Gastroesophageal sphincter (tissue), 4 donors: ENCODE data around the gene NPPB. TPM values are rescaled to one million over a fixed set of nuclear protein-coding genes. Genes with fewer than 3 reads are reported as not detected.

Experiments
- ATAC-seq: fragments of 150-250 bp; one replicate; pipeline ENCODE4 v1.9.1; 2016; ENCODE audit warnings: mild to moderate bottlenecking, moderate library complexity
- H3K27ac ChIP-seq, 4 donors: fragments of 200-600 bp; sonication (generic) in 3 of 4; 1 replicate in 3 of 4; 2 replicates in 1 of 4; pipeline ENCODE4 v1.5.1; 2016 to 2019
- H3K27me3 ChIP-seq: fragments of 200-600 bp; sonication (generic); one replicate; pipeline ENCODE4 v1.5.1; 2019
- H3K36me3 ChIP-seq, 2 donors: fragments of 200-600 bp; sonication (generic); one replicate each; pipeline ENCODE4 v1.5.1; 2019; ENCODE audit warnings: control low read depth in 1 of 2
- H3K4me1 ChIP-seq, 3 donors: fragments of 200-600 bp; sonication (generic); 1 replicate in 2 of 3; 2 replicates in 1 of 3; pipeline ENCODE4 v1.5.1; 2016 to 2019; ENCODE audit warnings: control low read depth in 2 of 3
- H3K4me3 ChIP-seq, 2 donors: fragments of 200-600 bp; sonication (generic); one replicate each; pipeline ENCODE4 v1.5.1; 2019; ENCODE audit warnings: mild to moderate bottlenecking in 1 of 2, moderate library complexity in 1 of 2
- H3K9me3 ChIP-seq, 3 donors: fragments of 200-600 bp; sonication (generic); one replicate each; pipeline ENCODE4 v1.5.1; 2017 to 2019; ENCODE audit warnings: control low read depth in 2 of 3
- CTCF ChIP-seq, 4 experiments: fragments of 200-600 bp in 2 of 4; fragments of 450-650 bp in 2 of 4; sonication (generic) in 1 of 4; IDR thresholded peaks; one replicate each; pipeline ENCODE4 v1.5.1; 2017 to 2019; ENCODE audit warnings: antibody characterized with exemption in 4 of 4, mild to moderate bottlenecking in 2 of 4, moderate library complexity in 2 of 4
- EP300 ChIP-seq: sonication (generic); formaldehyde crosslinking; IDR thresholded peaks from one replicate; pipeline ENCODE4 v1.6.1; 2017; ENCODE audit warnings: antibody characterized with exemption, mild to moderate bottlenecking
- POLR2A ChIP-seq, 2 donors: fragments of 450-650 bp; IDR thresholded peaks; one replicate each; pipeline ENCODE4 v1.6.1; 2017; ENCODE audit warnings: antibody characterized with exemption in 2 of 2, mild to moderate bottlenecking in 2 of 2, moderate library complexity in 1 of 2
- POLR2AphosphoS5 ChIP-seq: sonication (generic); formaldehyde crosslinking; IDR thresholded peaks from one replicate; pipeline ENCODE4 v1.6.1; 2017; ENCODE audit warnings: antibody characterized with exemption
- WGBS, 2 donors: methylation state at CpG; one replicate each; pipeline ENCODE4 v1.1.5; 2018; ENCODE audit warnings: low coverage in 1 of 2; 5-methylcytosine and 5-hydroxymethylcytosine counted together
- total RNA-seq, 4 donors: library from RNA; depleted of rRNA; stranded (reverse); fragments of >200 nt; gene quantifications; one replicate each; pipeline ENCODE4 v1.1.0, GENCODE V29; 2016

The NPPB gene
- total RNA-seq, 4 donors from 2014 or later = not detected

DNA sequence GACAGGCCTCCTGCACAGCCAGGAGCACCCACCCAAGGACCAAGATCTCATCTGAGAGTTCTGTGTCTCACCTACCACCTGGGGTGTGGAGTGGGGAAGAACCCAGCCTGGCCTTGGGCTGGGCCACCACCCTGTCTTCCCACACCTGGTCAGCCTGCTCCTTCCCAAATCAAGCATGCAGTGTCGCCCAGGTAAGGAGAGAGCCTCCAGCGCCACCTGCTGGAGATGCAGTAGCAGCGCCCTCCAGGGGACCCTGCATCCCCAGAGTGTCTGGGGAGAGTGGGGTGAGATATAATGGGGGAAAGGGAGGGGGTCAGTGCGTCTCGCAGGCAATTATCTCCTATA, 35.1 kb upstream of the NPPB start:
- H3K4me1 ChIP-seq = no peaks in the 10 kb centered on the region
- H3K27ac ChIP-seq = no peak overlapping the region
- TF ChIP-seq CTCF (IDR thresholded peaks at IDR 0.05) (peak in 3 of 4 experiments; percentile 62 to 86 (median 64)), EP300 (no peak)
- ATAC-seq = peak; percentile 60
- no peak overlapping the region for H3K4me3 ChIP-seq
- no peaks in the 10 kb centered on the region for H3K9me3 ChIP-seq
- peaks cover 77% of the 10 kb centered on the region for H3K27me3 ChIP-seq
- no peaks in the 10 kb centered on the region for H3K36me3 ChIP-seq
- WGBS, 2 donors = 0% methylated on average over 1 of the region's 5 CpGs; no CpG with 5 or more reads in 1 of the 2 donors

GRCh38 chr1:11891433-11892186, 32.9 kb upstream of the NPPB start:
- Histone ChIP-seq H3K36me3 (no peaks in the 10 kb centered on the region), H3K27me3 (peaks cover 65% of the 10 kb centered on the region), H3K4me3 (no peak overlapping the region), H3K4me1 (no peaks in the 10 kb centered on the region), H3K9me3 (no peaks in the 10 kb centered on the region), H3K27ac (no peak overlapping the region)
- no peak for TF ChIP-seq POLR2A (IDR thresholded peaks at IDR 0.05)
- no peak for TF ChIP-seq CTCF (IDR thresholded peaks at IDR 0.05)
- no peak for TF ChIP-seq POLR2AphosphoS5
- TF ChIP-seq EP300 = no peak
- ATAC-seq = no peak
- WGBS, 2 donors = 57 to 84% methylated on average over 6 of the region's 6 CpGs

- no peak for TF ChIP-seq CTCF (IDR thresholded peaks at IDR 0.05)
- TF ChIP-seq POLR2A (IDR thresholded peaks at IDR 0.05) = no peak
- no peak for TF ChIP-seq EP300
- TF ChIP-seq POLR2AphosphoS5 = no peak
- Histone ChIP-seq H3K27me3 (peaks cover 46% of the 10 kb centered on the region), H3K4me3 (no peak overlapping the region), H3K27ac (no peak overlapping the region), H3K9me3 (no peaks in the 10 kb centered on the region), H3K36me3 (no peaks in the 10 kb centered on the region), H3K4me1 (no peaks in the 10 kb centered on the region)
- no peak for ATAC-seq
- WGBS, 2 donors = no CpG with 5 or more reads among the region's 3 CpGs
Observed at GRCh38 chr1:11888877-11889208, 30.1 kb upstream of the NPPB start.

DNA sequence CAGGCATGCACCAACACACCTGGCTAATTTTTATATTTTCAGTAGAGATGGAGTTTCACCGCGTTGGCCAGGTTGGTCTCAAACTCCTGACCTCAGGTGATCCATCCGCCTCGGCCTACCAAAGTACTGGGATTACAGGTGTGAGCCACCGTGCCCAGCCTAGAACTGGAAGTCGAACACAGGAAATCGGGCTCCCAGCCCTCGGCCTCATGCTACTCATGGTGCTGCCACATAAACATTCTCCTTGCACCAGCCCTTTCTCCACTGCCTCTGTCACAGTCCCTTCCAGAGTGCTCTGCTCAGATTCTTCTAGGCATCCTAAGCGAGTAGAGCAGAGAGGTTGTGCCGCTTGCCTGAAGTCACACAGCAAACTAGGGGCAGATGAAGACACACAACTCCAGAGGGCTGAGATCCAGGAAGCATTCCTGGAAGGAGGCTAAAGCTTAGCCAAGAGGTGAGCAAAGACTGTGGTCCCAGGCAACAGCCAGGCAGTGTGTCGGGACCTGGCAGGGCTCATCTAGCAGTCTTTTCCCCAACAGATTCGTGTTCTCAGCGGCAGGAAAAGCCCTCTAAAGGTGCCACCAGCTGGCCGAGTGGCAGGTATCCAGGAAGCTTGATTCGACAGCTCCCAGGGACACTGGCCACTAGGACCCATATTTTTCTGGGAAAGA, 29.6 kb upstream of the NPPB start:
- no peak overlapping the region for H3K4me3 ChIP-seq
- peaks cover 44% of the 10 kb centered on the region for H3K27me3 ChIP-seq
- WGBS, 2 donors = 46 to 75% methylated on average over 4 to 9 of the region's 15 CpGs
- no peak for ATAC-seq
- H3K4me1 ChIP-seq = no peaks in the 10 kb centered on the region
- H3K9me3 ChIP-seq = no peaks in the 10 kb centered on the region
- H3K27ac ChIP-seq = no peak overlapping the region
- no peaks in the 10 kb centered on the region for H3K36me3 ChIP-seq
- TF ChIP-seq EP300 (no peak), POLR2A (IDR thresholded peaks at IDR 0.05) (no peak), CTCF (IDR thresholded peaks at IDR 0.05) (no peak), POLR2AphosphoS5 (no peak)

GRCh38 chr1:11887666-11888007, 28.9 kb upstream of the NPPB start:
- H3K4me1 ChIP-seq = no peaks in the 10 kb centered on the region
- H3K36me3 ChIP-seq = no peaks in the 10 kb centered on the region
- TF ChIP-seq CTCF (IDR thresholded peaks at IDR 0.05) = no peak
- TF ChIP-seq POLR2A (IDR thresholded peaks at IDR 0.05) = no peak
- no peak for TF ChIP-seq POLR2AphosphoS5
- TF ChIP-seq EP300 = no peak
- ATAC-seq = no peak
- H3K9me3 ChIP-seq = no peaks in the 10 kb centered on the region
- WGBS, 2 donors = no CpG with 5 or more reads among the region's 7 CpGs
- peaks cover 44% of the 10 kb centered on the region for H3K27me3 ChIP-seq
- no peak overlapping the region for H3K27ac ChIP-seq
- no peak overlapping the region for H3K4me3 ChIP-seq
